ENCODE data around the gene CEBPA.

Gene CEBPA

DNA sequence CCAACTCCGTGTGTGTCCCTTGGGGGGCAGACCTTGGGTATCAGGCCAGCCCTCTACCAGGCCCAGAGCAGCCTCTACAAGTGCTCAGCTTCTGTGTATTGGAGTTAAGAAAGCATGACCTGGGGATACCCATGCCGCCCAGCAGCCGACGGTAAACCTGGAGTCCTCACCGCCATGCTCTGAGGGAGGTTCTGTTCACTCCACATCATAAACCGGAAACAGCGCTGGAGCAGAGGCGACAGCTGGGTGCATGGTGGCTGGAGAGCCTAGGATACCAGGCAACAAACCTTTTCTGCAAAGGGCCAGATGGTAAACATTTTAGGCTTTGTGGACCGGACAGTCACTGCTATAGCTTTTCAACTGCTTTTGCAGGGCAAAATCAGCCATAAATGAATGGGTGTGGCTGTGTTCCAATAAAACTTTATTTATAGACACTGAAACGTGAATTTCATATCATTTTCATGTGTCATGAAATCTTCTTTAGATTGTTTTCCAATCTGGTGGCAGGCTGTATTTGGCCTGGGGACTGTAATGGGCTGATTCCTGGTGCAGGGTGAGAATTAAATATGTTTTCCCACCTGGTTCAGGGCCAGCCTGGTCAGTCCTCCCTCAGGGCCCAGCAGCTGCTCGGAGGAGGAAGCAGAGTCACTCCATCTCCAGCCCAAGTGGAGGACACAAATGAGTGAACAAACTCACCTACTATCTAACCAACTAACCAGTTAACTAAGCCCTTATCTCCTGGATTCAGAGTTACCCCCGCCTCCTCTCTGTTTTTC lies 30.9 kb downstream of the CEBPA start:
- DNase-seq (ENCODE audit: low spot score), result no peak

DNA sequence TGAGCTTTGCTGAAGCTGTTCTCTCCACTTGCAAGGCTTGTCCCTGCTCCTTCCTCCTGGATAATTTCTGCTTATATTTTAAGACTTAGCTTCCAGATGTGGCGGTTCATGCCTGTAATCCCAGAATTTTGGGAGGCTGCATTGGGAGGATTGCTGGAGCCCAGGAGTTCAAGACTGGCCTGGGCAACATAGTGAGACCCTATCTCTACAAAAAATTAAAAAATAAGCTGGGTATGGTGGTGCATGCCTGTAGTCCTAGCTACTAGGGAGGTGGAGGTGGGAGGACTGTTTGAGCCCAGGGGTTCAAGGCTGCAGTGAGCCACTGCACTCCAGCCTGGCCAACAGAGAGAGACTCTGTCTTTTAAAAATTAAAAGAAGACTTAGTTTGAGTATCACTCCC lies 31.6 kb downstream of the CEBPA start:
- DNase-seq (ENCODE audit: low spot score), result no peak

DNA sequence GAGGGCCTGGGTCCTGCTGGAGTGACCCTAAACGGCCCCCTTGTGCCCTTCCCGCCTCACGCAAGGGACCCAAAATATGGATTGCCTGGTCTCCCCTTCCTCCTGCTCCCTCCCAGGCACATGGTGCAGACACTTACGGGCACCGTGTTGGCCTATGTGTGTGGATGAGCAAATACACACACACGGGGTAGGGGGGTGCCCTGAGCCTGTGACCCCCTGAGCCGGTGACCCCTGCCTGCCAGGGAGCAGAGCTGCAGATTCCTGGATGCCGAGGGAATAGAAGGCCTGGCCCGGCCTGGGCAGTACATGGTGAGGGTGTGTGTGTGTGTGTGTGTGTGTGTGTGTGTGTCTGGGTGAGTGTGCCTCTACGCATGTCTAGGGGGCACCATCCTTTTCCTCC lies 33.3 kb downstream of the CEBPA start:
- no peak for DNase-seq (ENCODE audit: low spot score)

DNA sequence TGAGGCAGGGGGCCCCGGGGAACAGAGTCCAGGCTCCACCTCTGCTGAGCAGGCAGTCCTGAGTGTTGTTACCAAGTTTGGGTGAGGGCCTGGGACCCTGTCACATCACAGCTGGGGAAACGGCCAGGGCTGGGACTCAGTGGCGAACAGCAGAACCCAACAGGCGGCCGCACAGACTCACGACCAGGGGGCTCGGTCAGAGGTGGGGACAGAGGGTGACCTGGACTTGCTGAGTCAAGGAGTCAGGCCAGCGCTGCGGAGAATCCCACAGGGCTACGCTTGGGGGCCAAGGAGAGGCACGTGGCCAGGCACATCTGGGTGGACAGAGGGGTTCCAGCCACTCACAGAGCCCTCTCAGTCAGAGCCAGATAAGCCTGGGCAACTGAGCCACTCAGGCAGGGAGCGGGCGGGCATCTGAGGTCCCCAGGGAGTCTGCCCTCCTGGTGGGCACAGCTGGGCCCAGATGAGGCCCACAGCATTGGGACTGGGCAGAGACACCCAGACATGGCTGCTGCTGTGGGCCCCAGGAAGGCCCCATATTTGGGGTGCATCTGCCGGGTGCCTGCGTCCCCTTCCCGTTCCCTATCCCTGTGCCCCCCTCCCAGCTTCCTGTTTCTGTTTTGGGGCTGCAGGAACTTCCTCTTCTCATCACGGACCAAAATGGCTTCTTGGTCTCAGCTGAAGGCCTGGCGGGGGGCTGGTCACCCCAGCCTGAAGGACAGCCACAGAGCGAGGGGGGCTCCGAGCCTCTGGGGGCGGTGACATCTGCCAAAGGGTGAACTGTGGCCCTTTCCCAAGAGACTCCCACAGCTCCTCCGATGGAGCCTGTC lies 34.0 kb downstream of the CEBPA start:
- no peak for DNase-seq (ENCODE audit: low spot score)

DNA sequence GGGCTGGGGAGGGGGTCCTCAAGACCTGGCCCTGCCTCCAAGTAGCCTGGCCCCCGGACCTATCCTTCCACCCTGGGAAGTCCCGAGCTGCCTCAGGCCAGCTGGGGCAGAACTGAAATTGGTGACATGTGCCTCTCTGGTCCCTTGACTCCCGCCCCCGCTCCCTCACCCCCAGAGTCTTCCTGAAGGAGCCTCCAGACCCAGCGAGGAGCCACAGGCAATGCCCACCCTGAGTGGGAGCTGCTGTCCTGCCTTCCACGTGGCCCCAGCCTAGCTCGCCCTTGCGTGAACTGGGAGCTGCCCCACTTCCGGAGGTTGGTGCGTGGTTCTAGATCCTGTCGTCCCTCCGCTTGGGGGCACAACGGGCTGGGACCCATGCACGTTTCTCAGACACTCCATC lies 34.6 kb downstream of the CEBPA start:
- no peak for DNase-seq (ENCODE audit: low spot score)

DNA sequence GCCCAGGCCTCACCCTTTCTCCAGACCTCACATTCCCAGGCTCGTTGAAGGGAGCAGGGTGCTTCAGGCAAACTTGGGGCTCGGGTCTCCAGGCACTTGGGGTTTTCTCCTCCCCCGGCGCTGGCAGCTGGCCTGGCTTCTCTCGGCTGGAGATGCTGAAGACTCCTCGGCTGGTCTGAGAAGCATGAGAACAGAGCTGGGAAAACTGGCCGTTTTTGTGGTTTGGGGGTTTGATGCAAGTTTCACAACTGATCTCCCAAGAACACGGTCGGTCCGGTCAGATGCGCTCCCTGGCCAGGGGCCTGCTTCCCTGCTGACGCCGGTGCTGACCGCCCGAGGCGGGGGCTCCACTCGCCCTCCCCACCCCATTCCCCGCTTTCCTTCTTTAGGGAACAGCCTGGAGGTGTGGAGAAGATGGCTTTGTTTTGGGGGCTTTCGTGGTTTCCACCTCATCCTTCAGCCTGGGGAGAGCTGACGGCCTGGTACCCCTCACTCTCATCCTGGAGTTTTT lies 35.3 kb downstream of the CEBPA start:
- DNase-seq (ENCODE audit: low spot score), result no peak

DNA sequence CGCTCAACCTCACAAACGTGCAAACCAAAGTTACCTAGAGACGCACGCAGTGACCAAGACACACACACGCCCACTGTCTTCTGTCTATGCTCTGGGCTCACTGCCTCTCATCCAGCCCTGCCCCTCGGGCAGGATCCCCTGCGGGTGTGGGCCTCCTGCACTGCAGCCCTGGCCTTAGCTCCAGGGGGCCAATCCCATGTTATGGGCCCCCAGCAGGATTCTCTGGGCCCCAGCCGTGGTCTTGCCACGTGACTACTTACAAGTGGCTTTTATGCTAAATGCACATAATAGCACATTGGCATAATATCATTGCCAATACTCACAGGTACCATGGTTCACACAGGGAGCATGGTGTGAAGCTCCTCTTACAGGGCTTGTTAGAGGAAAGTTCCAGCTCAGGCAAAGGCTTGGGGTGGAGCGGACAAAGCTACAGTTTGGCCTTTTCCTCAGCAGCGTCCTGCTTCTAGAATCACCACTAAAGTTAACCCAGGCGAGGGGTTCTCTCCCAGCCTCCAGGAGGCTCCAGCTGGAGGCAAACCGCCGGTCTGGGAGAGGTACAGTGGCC lies 37.4 kb downstream of the CEBPA start:
- DNase-seq (ENCODE audit: low spot score), result no peak

DNA sequence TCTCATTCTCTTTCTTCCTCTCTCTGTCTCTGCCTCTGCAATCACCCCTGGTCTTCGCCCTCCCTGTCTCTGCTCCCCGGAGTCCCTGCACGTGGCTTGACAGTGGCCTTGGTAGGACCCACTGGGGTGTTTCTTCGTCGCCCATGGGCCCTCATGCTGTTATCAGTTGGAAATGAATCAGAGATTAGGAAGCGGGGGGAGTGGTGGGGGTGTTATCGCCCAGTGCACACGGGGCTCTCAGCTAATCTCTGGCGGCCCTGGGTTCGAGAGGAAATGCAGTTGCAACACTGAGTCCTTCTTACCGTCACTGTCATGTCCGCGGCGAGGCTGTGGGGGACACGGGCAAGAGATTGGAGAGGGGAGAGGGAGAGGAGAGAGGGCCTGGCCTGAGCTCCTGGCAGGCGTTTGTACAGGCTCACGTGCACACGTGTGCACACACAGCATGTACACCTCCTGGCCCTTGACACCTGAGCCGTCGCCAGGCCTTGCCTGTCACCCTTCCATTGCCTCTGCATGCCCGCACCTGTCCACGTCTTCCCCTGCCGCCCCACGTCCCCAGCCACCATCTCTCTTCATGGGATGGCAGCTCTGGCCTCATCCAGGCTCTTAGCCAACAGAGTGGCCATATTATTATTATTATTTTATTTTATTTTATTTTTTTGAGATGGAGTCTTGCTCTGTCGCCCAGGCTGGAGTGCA lies 38.9 kb downstream of the CEBPA start:
- DNase-seq (ENCODE audit: low spot score), result no peak

DNA sequence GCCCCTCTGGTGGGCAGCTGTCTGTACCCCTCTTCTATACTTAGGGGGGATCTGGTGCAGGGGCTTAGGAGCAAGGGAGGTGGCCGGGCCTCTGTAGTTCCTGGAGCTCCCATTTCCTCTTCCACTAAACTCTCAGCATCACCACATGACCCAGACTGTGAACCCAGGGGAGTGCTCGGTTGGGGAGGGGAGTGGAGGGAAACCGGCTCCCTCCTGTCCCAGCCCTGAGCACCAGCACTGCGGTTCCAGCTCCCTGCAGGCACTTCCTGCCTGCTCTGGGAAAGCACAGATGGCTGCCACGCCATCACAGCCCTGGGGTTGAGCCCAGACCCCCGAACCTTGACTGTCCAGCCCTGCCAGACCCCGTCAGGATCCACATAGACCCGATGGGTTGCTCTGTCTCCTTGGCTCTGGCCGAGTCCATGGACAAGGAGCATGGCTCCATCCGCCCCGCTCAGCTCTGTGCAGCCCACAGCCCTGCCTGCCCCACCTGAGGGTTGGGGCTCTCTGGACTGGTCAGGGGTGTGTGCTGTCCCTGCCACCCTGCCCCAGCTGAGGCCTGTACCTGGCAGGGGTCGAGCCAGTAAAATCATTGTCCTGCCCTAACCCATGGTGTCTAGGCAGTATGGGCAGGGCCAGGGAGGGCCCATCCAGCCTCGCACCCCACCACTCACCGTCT lies 40.7 kb downstream of the CEBPA start:
- no peak for DNase-seq (ENCODE audit: low spot score)

DNA sequence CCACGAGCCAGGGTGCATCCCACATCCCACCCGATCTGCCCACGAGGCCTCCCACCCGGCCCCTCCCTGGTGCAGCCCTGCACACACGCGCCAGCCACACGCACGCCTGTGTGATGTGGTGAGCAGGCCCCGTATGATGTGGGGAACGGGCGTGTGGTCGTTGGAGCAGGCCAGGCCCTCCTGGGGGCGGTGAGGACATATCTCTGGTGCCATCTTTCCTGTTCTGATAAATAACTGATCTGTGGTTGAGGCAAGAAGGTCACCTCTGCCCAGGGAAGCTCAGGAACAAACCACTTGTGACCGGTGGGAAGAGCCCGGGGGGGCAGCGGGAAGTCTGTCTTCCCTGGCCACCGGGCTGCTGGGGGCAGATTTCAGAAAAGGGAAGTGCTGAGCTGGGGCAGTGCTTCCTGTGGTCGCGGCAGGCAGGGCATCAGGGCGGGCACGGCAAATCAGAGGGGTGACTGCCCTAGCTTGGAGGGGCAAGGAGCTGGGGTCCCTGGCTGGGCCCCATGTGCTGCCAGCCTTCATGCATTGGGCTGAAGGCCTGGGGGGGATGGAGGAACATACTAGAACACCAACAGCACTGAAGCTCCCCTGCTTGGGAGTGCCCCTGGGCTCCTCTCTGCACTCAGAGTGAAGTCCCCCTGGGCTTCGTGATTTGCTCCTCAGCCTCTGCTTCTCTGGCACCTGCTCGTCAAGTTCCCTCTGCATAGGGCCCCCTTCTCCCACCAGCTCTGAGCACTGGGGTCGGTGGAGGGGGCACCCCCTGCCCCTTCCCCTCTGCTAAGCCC lies 41.5 kb downstream of the CEBPA start:
- no peak for DNase-seq (ENCODE audit: low spot score)

DNA sequence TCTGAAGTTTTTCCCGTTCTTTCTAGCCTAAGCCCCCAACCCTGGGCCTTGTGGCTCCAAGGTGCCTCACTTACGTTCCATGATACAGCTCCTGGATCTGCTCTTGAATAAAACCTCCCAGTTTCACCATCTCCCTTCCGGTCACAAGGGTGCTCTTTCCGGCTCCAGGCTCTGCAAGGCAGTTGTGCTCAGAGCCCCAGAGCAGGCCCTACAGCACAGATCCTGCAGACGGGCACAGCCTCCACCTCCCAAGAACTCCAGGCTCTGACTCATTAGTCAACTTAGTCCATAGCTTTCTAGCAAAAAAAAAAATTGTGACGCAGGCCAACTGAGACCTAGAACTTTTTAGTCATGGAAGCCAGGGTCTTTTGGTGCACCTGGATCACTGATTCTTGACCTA lies 42.8 kb downstream of the CEBPA start:
- DNase-seq (ENCODE audit: low spot score), result no peak

DNA sequence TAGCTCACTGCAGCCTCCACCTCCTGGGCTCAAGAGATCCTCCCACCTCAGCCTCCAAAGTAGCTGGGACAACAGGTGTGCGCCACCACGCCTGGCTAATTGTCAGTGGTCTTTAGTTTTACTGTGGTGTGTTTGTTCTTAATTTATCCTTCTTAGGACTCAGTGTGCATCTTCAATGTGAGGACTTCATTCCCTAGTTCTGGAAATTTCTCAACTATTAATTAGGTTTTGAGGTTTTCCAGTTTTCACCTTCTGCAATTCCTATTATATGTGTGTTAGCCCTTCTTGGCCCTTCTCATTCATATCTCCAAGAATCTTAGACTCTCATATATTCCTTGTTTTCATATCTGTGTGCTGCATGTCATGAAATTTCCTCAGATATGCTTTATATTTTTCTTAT lies 44.5 kb downstream of the CEBPA start:
- DNase-seq (ENCODE audit: low spot score), result no peak

DNA sequence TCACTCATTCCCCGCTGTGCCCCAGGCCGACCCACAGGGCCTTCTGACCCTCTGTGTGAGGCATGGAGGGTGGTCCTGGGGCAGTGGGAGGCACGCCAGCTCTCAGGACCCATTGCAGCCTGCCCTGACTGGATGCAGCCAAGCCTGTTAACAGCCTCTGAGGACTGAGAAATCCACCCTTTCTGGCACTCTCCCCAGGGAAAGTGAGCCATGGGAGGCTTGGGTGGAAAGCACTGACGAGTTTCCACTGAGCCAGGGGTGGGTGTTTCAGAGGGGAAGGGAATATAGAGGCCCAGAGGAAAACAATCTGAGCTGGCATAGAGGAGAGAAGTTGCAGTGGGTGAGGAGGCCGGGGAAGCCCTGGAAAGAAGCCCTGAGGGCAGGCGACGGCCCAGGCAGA lies 46.1 kb downstream of the CEBPA start:
- no peak for DNase-seq (ENCODE audit: low spot score)

DNA sequence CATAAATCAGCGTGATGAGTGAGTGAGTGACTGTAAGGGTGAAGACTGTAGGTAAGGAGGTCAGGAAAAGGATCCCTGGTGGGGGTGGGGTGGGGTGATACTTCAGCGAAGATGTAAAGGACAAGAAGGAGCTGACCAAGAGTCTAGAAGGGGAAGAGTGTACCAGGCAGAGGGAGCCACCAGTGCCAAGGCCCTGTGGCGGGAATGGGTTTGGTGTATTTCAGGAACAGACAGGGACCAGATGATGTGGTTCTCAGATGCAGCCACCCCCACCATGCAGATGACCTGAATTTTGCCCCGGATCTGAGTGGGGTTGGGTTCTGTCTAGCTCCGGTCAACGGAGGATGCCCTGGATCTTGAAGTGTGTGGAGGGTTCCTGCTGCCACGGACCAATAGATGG lies 46.6 kb downstream of the CEBPA start:
- no peak for DNase-seq (ENCODE audit: low spot score)

DNA sequence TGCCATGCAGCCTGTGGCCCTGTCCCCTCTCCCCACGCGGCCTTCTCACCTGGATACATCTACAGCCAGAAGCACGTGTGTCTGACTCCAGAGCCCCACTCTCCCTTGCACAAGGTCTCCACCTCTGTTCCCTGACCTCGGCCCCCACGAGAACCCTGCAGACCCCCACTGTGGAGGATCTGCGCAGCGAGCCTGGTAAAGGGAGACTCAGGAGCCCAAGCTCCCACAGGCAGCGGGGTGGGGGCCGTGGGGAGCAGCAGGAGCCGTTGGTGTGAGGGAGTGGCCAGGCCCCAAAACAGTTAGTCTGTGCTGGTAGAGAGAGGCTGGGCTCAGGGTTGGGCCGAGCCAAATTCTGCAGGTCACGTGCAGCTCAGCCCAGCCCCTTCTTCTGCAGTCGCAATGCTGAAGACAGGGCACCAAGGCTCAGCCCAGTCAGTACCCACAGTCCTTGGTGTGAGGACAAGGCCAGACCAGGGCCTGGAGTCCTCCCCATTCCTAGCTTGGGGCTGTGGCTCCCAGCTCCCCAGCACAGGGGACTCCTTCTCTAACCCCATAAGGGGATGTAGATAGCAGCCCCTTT lies 48.0 kb downstream of the CEBPA start:
- no peak for DNase-seq (ENCODE audit: low spot score)

DNA sequence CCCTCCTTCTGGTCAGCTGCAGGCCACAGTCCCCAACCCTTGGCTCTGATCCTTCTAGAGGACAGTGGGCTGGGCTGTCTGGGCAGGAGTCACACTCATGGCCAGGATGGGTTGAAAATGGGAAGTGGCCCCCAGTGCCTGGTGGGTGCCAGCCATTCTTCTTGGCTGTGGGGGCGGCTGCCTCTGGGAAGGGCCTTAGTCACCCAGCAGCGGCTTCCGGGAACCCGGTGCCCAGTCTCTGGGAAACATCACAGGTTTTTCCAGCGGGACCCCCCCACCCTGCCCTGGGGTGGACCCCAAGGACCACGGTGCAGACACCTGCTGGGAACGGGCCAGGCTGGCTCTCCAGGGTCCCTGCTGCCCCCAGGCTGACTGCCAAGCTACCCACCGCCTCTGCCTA lies 49.4 kb downstream of the CEBPA start:
- no peak for DNase-seq (ENCODE audit: low spot score)

DNA sequence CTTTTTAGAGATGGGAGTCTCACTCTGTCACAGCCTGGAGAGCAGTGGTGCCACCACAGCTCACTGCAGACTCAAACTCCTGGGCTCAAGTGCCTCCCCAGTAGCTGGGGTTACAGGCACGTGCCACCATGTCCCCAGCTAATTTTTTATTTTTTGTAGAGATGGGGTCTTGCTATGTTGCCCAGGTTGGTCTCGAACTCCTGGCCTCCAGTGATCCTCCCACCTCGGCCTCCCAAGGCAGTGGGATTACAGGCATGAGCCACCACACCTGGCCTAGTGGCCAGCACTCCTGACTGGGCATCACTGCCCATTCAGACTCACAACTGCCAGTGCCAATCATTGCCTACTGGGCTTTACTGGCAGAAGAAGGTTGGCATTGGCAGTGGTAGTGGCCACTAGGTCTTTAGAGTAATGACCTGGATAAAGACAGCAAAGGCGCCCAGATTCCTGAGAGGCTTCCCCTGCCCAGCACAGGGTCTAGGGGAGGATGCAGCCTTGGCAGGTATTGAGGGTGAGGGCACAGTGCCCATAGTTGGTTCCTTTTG lies 49.8 kb downstream of the CEBPA start:
- DNase-seq (ENCODE audit: low spot score), result no peak

DNA sequence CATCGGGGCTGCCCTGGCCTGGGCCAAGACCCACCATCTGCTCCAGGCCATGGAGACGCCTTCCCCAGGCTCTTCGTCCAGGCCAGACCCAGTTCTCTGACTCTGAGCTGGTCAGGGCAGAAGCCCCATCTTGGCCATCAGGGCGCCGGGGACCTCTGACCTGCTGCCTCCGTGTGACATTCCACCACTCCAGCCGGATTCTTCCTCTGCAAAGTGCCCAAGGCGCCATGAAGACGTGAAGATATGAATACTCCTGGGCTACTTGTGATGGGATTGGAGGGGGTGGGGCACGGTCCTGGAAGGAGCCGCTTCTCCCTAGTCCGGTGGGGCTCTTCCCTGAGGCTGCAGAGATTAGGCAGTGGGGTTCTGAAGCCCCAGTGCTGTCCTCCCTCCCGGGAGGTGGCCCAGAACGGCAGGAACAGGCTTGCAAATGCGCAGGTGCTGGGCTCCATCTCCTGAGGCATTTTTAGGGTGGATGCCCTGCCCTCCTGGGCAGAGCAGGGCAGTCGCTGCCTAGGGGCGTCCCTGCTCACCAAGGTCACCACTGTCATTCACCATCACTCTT lies 50.7 kb downstream of the CEBPA start:
- no peak for DNase-seq (ENCODE audit: low spot score)

DNA sequence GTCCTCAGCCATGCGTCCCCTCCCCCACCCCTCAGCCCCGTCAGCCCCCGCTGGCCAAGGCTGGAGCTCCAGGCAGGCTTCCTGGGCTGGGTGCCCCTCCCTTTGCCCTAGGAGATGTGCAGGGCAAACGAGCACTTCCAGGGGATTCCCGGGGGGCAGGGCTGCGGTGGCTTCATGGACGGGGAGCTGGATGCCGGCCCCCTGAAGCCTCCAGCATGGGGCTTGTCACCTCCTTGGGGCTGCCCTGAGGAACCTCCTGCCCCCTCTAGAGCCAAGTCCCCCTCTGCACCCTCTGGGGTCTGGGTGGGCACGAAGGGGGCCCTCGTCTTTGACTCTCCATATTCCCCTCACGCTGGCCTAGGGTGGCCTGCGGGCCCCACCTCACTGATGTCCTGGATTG lies 51.3 kb downstream of the CEBPA start:
- DNase-seq (ENCODE audit: low spot score), result no peak

DNA sequence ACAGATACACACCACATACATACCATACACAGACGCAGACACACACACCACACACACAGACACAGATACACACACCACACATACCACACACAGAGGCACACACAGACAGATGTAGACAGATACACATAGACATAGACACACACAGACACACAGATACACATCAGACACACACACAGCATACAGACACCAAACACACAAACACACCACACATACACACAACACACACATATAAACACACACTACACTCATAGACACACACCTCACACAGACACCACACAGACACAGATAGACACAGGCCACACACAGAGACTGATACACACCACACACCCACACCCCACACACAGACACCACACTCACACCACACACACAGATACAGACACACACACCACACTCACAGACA lies 51.8 kb downstream of the CEBPA start:
- DNase-seq (ENCODE audit: low spot score), result no peak
